ENCODE data around the gene OOEP.

OOEP gene

DNA sequence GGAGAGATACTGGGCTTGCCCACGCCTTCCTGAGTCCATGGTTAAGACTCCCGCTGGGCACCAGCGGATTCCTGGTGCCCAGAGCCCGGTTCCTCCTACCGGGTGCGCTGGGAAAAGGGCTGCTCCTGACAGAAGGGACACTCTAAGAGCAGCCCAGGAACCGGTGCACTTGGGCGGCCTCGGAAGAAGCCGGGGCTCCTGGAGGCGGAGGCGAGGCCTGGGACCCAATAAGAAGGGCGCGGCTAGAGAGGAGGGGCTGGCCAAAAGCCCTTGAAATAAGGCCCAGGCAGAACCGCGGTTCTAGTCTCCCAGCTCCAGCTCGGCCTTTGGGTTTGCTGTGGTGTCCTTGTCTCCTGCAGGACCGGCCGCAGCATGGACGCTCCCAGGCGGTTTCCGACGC lies 7.3 kb downstream of the OOEP start, which contains the start of gene KHDC3L:
Gene KHDC3L (plus strand): TSS at position 301 of the 400 bp plus-strand sequence. CDS start 72 bp downstream, at position 373.
- H3K4me3 ChIP-seq (ENCODE audit: low read depth, low read length) = no peak within 1 kb of the TSS
- DNase-seq (ENCODE audit: low read depth) = no peak
- TF ChIP-seq, protein P1, sequence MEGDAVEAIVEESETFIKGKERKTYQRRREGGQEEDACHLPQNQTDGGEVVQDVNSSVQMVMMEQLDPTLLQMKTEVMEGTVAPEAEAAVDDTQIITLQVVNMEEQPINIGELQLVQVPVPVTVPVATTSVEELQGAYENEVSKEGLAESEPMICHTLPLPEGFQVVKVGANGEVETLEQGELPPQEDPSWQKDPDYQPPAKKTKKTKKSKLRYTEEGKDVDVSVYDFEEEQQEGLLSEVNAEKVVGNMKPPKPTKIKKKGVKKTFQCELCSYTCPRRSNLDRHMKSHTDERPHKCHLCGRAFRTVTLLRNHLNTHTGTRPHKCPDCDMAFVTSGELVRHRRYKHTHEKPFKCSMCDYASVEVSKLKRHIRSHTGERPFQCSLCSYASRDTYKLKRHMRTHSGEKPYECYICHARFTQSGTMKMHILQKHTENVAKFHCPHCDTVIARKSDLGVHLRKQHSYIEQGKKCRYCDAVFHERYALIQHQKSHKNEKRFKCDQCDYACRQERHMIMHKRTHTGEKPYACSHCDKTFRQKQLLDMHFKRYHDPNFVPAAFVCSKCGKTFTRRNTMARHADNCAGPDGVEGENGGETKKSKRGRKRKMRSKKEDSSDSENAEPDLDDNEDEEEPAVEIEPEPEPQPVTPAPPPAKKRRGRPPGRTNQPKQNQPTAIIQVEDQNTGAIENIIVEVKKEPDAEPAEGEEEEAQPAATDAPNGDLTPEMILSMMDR (IDR thresholded peaks at IDR 0.05; ENCODE audit: low read depth, low read length, missing control alignments) = no peak
- in situ Hi-C loops (cut with HindIII; ENCODE audit: low sequenced_read_pairs) = no loop called here

DNA sequence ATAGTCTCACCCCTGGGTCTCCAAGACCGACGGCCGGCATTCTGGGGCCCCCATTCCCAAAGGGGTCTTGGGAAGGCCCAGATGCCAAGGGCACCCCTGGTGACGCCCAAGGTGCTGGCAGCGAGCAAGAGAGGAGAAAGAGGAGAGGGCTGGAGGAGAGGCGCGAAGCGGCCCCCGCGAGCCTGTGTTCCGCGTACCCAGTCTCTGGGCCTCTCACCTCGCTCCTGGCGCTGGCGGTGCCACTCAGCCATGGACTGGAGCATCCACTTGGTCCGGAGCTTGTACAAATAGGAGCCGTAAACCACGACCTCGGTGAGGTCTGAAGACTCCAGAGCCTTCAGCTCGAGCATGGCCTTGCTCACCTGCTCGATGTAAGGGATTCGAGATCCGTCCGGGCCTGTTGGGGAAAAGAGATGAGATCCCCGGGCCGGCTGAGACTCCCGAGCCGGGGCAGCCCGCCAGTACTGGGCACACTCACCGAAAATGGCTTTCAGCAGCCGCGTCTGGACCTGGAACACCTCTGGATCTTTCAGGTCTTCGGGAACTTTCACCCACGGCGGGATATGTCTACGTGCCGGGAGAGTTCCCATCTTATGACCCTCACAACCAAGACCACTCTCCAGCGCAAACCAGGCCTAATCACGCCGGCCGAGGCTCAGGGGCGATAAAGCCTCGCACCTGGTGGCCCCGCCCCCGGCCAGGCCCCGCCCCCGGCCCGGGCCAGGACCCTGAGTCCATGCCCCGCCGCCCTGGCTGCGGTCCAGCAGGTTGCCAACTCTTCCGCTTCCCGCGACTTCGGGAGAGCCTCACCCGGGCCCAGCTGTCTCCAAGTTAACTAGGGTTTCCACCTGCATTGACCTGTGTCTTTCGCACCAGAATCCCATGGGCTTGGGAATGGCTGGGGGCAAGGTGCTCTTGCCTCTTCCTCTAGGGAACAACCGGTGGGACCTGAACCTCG lies 15.8 kb downstream of the OOEP start, which contains the start of gene DPPA5:
Gene DPPA5 (minus strand): TSS at position 641 of the 958 bp plus-strand sequence. CDS start 51 bp downstream, at position 590.
- in situ Hi-C loops (cut with HindIII; ENCODE audit: low sequenced_read_pairs) = no loop called here
- no peak within 1 kb of the TSS for H3K4me3 ChIP-seq (ENCODE audit: low read depth, low read length)
- TF ChIP-seq, protein P1 (IDR thresholded peaks at IDR 0.05; ENCODE audit: low read depth, low read length, missing control alignments) = no peak

DNA sequence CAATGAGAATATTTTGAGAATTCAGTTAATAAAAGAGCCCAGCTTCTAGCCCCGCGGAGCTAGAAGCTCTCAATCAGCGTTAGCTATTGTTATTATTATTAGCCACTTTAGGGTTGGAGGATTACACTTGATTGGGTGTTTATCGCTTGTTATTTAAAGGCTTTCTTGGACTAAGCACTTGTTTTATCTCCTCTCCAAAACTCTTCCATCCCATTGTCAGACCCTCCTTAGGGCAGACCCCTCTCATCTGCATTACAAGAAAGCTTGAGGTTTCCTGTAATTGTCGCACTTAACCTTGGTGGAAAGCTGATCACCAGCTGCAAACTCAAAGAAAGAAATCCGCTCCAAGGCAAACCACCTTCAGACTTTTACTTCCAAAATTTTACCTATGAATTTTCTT lies 20.4 kb downstream of the OOEP start:
- no peak for DNase-seq (ENCODE audit: low read depth)
- TF ChIP-seq, protein P1 (IDR thresholded peaks at IDR 0.05; ENCODE audit: low read depth, low read length, missing control alignments) = no peak
- in situ Hi-C loops (cut with HindIII; ENCODE audit: low sequenced_read_pairs) = no loop called here
- H3K4me3 ChIP-seq (ENCODE audit: low read depth, low read length) = no peak overlapping the region

More for the DNA sequence above, 15.8 kb downstream of the OOEP start, which contains the start of gene DPPA5:
- no peak for DNase-seq (ENCODE audit: low read depth)

DNA sequence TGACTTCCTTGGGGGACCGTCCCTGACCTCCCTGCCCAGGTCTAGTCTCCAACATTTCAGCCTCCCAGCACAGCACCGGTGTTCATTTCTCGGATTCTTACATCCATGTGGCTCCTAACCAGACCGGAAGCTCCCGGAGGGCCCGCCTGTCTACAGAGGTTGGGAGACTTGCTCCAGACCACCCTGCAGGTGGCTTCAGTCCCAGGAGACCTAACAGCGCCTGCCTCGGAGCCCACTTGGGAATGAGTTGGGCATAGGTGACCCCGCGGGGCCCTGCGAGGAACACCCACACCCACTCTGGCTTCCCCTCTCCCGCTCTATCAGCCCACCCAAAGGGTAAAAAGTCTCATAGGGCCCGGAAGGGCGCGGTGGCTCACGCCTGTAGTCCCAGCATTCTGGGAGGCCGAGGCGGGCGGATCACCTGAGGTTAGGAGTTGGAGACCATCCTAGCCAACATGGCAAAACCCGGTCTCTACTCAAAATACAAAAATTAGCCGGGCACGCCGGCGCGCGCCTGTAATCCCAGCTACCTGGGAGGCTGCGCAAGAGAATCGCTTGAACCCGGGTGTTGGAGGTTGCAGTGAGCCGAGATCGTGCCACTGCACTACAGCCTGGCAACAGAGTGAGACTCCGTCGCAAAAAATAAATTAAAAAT lies 21.0 kb downstream of the OOEP start:
- in situ Hi-C loops (cut with HindIII; ENCODE audit: low sequenced_read_pairs) = no loop called here
- DNase-seq (ENCODE audit: low read depth) = no peak
- TF ChIP-seq, protein P1 (IDR thresholded peaks at IDR 0.05; ENCODE audit: low read depth, low read length, missing control alignments) = no peak
- H3K4me3 ChIP-seq (ENCODE audit: low read depth, low read length) = no peak overlapping the region

DNA sequence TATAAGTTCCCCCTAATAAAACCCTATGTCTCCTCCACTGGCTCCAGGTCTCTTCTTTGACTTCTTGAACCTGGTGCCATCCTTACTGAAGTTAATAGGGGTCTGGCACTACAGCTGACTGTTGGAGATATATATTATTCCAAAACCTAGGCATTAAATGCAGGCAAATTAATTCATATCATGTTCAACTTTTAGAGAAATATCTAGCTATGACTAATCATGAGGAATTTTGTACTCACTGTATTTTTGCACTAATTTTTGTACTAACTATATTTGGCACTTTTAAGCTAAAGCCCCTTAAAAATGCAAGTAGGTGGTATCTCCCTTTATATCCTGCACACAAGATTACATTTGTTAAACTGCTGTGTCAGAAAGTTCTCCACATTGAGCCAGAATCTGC lies 26.5 kb downstream of the OOEP start:
- H3K4me3 ChIP-seq (ENCODE audit: low read depth, low read length) = no peak overlapping the region
- DNase-seq (ENCODE audit: low read depth) = no peak
- TF ChIP-seq, protein P1 (IDR thresholded peaks at IDR 0.05; ENCODE audit: low read depth, low read length, missing control alignments) = no peak
- in situ Hi-C loops (cut with HindIII; ENCODE audit: low sequenced_read_pairs) = no loop called here

DNA sequence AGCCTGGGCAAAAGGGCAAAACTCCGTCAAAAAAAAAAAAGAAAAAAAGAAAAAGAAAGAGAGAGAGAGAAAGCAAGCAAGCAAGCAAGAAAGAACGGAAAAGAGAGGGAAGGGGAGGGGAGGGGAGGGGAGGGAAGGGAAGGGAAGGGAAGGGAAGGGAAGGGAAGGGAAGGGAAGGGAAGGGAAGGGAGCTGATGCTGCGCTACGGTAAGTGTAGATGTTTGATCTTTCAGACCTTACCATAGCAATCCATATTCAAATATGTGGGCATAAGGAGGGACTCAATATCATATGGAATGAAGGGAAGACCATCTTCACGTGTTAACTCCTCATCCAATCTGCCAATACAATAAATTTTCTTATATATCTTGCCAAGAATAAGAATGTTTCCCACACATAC lies 27.5 kb downstream of the OOEP start:
- TF ChIP-seq, protein P1 (IDR thresholded peaks at IDR 0.05; ENCODE audit: low read depth, low read length, missing control alignments) = no peak
- no peak overlapping the region for H3K4me3 ChIP-seq (ENCODE audit: low read depth, low read length)
- in situ Hi-C loops (cut with HindIII; ENCODE audit: low sequenced_read_pairs) = no loop called here
- no peak for DNase-seq (ENCODE audit: low read depth)

Measured in astrocyte of the cerebellum (primary cell).